ENCODE data around the gene TMEM273. TPM values are rescaled to one million over a fixed set of nuclear protein-coding genes. Genes with fewer than 3 reads are reported as not detected.

TMEM273 gene, protein sequence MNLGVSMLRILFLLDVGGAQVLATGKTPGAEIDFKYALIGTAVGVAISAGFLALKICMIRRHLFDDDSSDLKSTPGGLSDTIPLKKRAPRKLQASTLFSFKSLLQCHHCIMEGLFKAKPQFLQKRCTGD
- 1 to 10 TPM; 4.3 to 9.3 TPM for total RNA-seq

GRCh38 chr10:49187950-49188761 is at the start of gene TMEM273:
Gene TMEM273, minus strand, starts transcription at chr10:49188391. Its CDS starts 55 bp downstream, at chr10:49188336.
- 44 to 62% methylated on average over 6 to 9 of the region's 9 CpGs for WGBS, 2 donors
- H3K36me3 ChIP-seq (replicated peaks in 1 of 2; ENCODE audit: insufficient read depth in 1 of 2, low read depth in 2 of 2), result no peaks in the 10 kb centered on the region
- TF ChIP-seq CTCF (IDR thresholded peaks at IDR 0.05), result no peak
- TF ChIP-seq POLR2A (IDR thresholded peaks at IDR 0.05), result peak in 2 of 3 donors; percentile 22 to 40
- no peaks in the 10 kb centered on the region for H3K9me3 ChIP-seq
- no peaks in the 10 kb centered on the region for H3K4me1 ChIP-seq
- ATAC-seq, result peak; percentile 35
- DNase-seq, result peak in 3 of 4 donors; percentile 33 to 64 (median 33)
- H3K27ac ChIP-seq, result peak within 1 kb of the TSS in 2 of 4 donors; percentile 9 to 55
- intact Hi-C loops (cut with DNase I), result no loop called here
- H3K27me3 ChIP-seq, result no peaks in the 10 kb centered on the region
- H3K4me3 ChIP-seq, result no peak within 1 kb of the TSS

DNA sequence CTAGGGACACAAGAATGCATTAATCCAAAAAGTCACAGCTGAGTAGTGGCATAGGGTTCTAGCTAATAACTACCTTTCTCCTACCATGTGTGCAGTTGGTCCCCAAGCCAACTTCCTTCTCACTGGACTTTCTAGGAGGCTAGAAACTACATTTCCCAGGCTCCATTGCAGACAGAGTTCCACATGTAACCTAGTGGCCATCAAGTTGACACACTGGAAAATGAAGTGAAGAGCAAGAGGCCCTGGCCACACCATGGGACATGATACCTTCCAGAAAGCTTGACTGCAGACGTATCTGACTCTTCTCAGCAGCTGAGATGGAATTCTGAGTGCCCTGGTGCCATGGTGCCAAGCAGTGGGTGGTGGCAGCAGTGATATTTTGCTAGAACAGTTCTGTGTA is 49.8 kb upstream of the TMEM273 start:
- intact Hi-C loops (cut with DNase I), result no loop called here
- ATAC-seq (no peak), DNase-seq (no peak)
- Histone ChIP-seq H3K27ac (no peak overlapping the region), H3K36me3 (replicated peaks in 1 of 2; ENCODE audit: insufficient read depth in 1 of 2, low read depth in 2 of 2) (no peaks in the 10 kb centered on the region), H3K9me3 (no peaks in the 10 kb centered on the region), H3K4me3 (no peak overlapping the region), H3K4me1 (peaks cover 4% of the 10 kb centered on the region), H3K27me3 (no peaks in the 10 kb centered on the region)
- WGBS, 2 donors, result 78 to 90% methylated on average over 1 of the region's 1 CpG
- no peak for TF ChIP-seq POLR2A (IDR thresholded peaks at IDR 0.05)
- no peak for TF ChIP-seq CTCF (IDR thresholded peaks at IDR 0.05)

DNA sequence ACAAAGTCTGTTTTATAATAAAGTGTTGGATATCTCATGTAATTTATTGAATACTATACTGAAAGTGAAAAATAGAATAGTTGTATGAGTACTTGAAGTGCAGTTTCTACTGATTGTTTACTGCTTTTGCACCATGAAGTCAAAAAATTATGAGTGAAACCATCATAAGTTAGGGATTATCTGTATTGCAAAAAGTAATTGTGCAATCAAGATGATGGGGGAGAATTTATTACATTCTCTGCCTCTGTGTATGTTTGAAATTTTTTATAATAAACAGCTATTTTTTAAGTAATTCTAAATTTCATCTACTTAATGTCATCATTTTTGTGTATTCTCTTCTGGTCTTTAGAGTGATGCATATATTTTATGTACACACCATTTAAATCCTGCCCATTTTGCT is 47.2 kb upstream of the TMEM273 start:
- Histone ChIP-seq H3K4me1 (no peaks in the 10 kb centered on the region), H3K36me3 (replicated peaks in 1 of 2; ENCODE audit: insufficient read depth in 1 of 2, low read depth in 2 of 2) (no peaks in the 10 kb centered on the region), H3K9me3 (no peaks in the 10 kb centered on the region), H3K27me3 (no peaks in the 10 kb centered on the region), H3K4me3 (no peak overlapping the region), H3K27ac (no peak overlapping the region)
- ATAC-seq (no peak), DNase-seq (no peak)
- intact Hi-C loops (cut with DNase I), result no loop called here
- TF ChIP-seq POLR2A (IDR thresholded peaks at IDR 0.05) (no peak), CTCF (IDR thresholded peaks at IDR 0.05) (no peak)

DNA sequence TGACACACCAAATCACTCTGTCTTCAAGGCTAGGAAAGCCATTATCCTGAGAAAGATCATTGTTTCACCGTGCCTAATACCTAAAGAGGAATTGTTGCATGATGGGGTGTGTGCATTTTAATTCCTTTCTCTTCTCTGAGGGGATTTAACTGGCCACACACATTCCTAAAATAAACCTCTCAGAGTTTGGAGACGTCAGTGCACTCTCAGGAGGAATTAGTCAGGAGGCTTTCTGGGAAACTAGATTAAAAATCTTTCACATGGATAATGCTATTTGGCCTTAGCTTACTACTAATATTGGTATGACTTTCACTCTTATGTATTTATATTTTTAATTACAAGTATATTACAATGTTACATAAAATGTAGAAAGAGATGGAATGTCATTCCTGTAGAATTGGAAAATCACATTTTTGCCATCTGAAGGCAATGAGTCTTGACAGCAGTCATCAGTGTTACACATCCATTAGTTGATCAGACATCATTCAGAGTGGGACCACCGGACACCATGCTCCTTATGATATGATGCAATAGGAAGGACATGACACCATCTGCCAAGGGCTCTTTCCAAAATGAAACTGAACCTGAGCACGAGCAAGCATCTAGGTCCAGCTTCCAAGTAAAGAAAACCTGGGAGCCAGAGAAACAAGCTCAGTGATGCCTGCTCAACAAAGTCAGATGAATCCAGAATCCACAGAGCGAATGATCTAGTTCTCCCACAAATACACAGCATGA is 43.1 kb upstream of the TMEM273 start:
- H3K9me3 ChIP-seq, result no peaks in the 10 kb centered on the region
- H3K36me3 ChIP-seq (replicated peaks in 1 of 2; ENCODE audit: insufficient read depth in 1 of 2, low read depth in 2 of 2), result no peaks in the 10 kb centered on the region
- H3K27me3 ChIP-seq, result no peaks in the 10 kb centered on the region
- no peak for DNase-seq
- no peak for ATAC-seq
- H3K27ac ChIP-seq, result no peak overlapping the region
- TF ChIP-seq CTCF (IDR thresholded peaks at IDR 0.05) (no peak), POLR2A (IDR thresholded peaks at IDR 0.05) (no peak)
- no peak overlapping the region for H3K4me3 ChIP-seq
- no peaks in the 10 kb centered on the region for H3K4me1 ChIP-seq
- WGBS, 2 donors, result 47 to 51% methylated on average over 5 of the region's 5 CpGs
- intact Hi-C loops (cut with DNase I), result no loop called here
